ENCODE data around the gene KCNA2.

Gene KCNA2

GRCh38 chr1:110628323-110629105 lies 22.4 kb upstream of the KCNA2 start:
- no peak for DNase-seq

- DNase-seq = no peak
Measured at GRCh38 chr1:110627764-110628163, 21.6 kb upstream of the KCNA2 start.

GRCh38 chr1:110626889-110627288 lies 20.7 kb upstream of the KCNA2 start:
- DNase-seq = no peak

GRCh38 chr1:110620686-110621085 lies 14.5 kb upstream of the KCNA2 start:
- no peak for DNase-seq

- DNase-seq = no peak
Measured at GRCh38 chr1:110620250-110620615, 14.1 kb upstream of the KCNA2 start.

- DNase-seq = peak; percentile 83
Measured at GRCh38 chr1:110619412-110620249, 13.5 kb upstream of the KCNA2 start.

GRCh38 chr1:110618668-110619067 lies 12.5 kb upstream of the KCNA2 start:
- DNase-seq = no peak

- DNase-seq = no peak
Measured at GRCh38 chr1:110617589-110617988, 11.4 kb upstream of the KCNA2 start.

- no peak for DNase-seq
Measured at GRCh38 chr1:110617116-110617515, 11.0 kb upstream of the KCNA2 start.

GRCh38 chr1:110616587-110616986 lies 10.4 kb upstream of the KCNA2 start:
- peak; percentile 65 for DNase-seq

- peak; percentile 79 for DNase-seq
Measured at GRCh38 chr1:110615548-110616130, 9.5 kb upstream of the KCNA2 start.

- DNase-seq = peak; percentile 27
Measured at GRCh38 chr1:110612060-110612745, 6.0 kb upstream of the KCNA2 start.

- no peak for DNase-seq
Measured at GRCh38 chr1:110610696-110611286, 4.6 kb upstream of the KCNA2 start.

GRCh38 chr1:110610084-110610483 lies 3.9 kb upstream of the KCNA2 start:
- DNase-seq = no peak

GRCh38 chr1:110608247-110608646 lies 2.1 kb upstream of the KCNA2 start:
- DNase-seq = no peak

GRCh38 chr1:110607536-110608230 lies 1.5 kb upstream of the KCNA2 start:
- DNase-seq = no peak

- DNase-seq = peak; percentile 23
Measured at GRCh38 chr1:110606657-110607535, 738 bp upstream of the KCNA2 start.

GRCh38 chr1:110605446-110605845 lies 712 bp downstream of the KCNA2 start:
- no peak for DNase-seq

- no peak for DNase-seq
Measured at GRCh38 chr1:110604586-110605148, 1.5 kb downstream of the KCNA2 start.

GRCh38 chr1:110603058-110603457 lies 3.1 kb downstream of the KCNA2 start:
- DNase-seq = no peak

- DNase-seq = no peak
Measured at GRCh38 chr1:110602466-110602865, 3.7 kb downstream of the KCNA2 start.

All from COR-L47 (cell line).